NOMO-1 (cell line): ENCODE measurements around the gene GATA6.

Experiments used
- DNase-seq, 2 experiments: peaks; one replicate each; lab custom pipeline; 2025; ENCODE audit not compliant: unreplicated experiment in 2 of 2; lab: John Stamatoyannopoulos, UW

GATA6 gene

GRCh38 chr18:22169011-22169888 is at the start of gene GATA6:
Gene GATA6, plus strand, starts transcription at chr18:22169589. Its CDS starts 1,556 bp downstream, at chr18:22171145.
- peak; percentile 65 to 72 for DNase-seq

- DNase-seq, result no peak
Measured at GRCh38 chr18:22124970-22125369, 44.4 kb upstream of the GATA6 start.

GRCh38 chr18:22128954-22129353 is 40.4 kb upstream of the GATA6 start:
- DNase-seq, result no peak

- no peak for DNase-seq
Measured at GRCh38 chr18:22129778-22130177, 39.6 kb upstream of the GATA6 start.

GRCh38 chr18:22132258-22132657 is 37.1 kb upstream of the GATA6 start:
- DNase-seq, result no peak

GRCh38 chr18:22132763-22133162 is 36.6 kb upstream of the GATA6 start:
- no peak for DNase-seq

GRCh38 chr18:22136395-22136794 is 33.0 kb upstream of the GATA6 start:
- DNase-seq, result no peak

GRCh38 chr18:22141211-22141610 is 28.2 kb upstream of the GATA6 start:
- DNase-seq, result no peak

GRCh38 chr18:22143347-22144340 is 25.7 kb upstream of the GATA6 start:
- no peak for DNase-seq

GRCh38 chr18:22145160-22145559 is 24.2 kb upstream of the GATA6 start:
- no peak for DNase-seq

GRCh38 chr18:22149710-22150109 is 19.7 kb upstream of the GATA6 start:
- no peak for DNase-seq

GRCh38 chr18:22152093-22152492 is 17.3 kb upstream of the GATA6 start:
- no peak for DNase-seq

GRCh38 chr18:22153428-22153827 is 16.0 kb upstream of the GATA6 start:
- DNase-seq, result no peak

- DNase-seq, result no peak
Measured at GRCh38 chr18:22155584-22155983, 13.8 kb upstream of the GATA6 start.

GRCh38 chr18:22159014-22159413 is 10.4 kb upstream of the GATA6 start:
- no peak for DNase-seq

- no peak for DNase-seq
Measured at GRCh38 chr18:22161090-22161489, 8.3 kb upstream of the GATA6 start.

GRCh38 chr18:22163416-22164161 is 5.8 kb upstream of the GATA6 start:
- DNase-seq, result no peak

- no peak for DNase-seq
Measured at GRCh38 chr18:22164337-22165048, 4.9 kb upstream of the GATA6 start.

- DNase-seq, result no peak
Measured at GRCh38 chr18:22165049-22165602, 4.3 kb upstream of the GATA6 start.

GRCh38 chr18:22165603-22166068 is 3.8 kb upstream of the GATA6 start:
- DNase-seq, result no peak
